ENCODE data around the gene MUC5B.

GRCh38 chr11:1178906-1179305 lies 44.0 kb upstream of the MUC5B start:
- TF ChIP-seq CTCF (IDR thresholded peaks at IDR 0.05), result no peak
- no peak for TF ChIP-seq POLR2A (IDR thresholded peaks at IDR 0.05)

Measured in esophagus squamous epithelium (tissue), 4 donors.